Sigmoid colon (tissue), 4 donors: ENCODE data around the gene CEACAM21.
"Not testable (repeated sequence)": the region's sequence is repeated elsewhere in the genome, so short reads cannot be mapped to it uniquely, and the experiment has no call there.

Experiments used
- CTCF ChIP-seq, 4 experiments: fragments of 450-650 bp in 3 of 4; fragments of 200-600 bp in 1 of 4; IDR thresholded peaks; one replicate each; pipeline ENCODE4 v1.5.1; 2016 to 2019; ENCODE audit warnings: antibody characterized with exemption in 4 of 4, mild to moderate bottlenecking in 3 of 4, moderate library complexity in 2 of 4
- EP300 ChIP-seq, 4 donors: sonication (generic); formaldehyde crosslinking; IDR thresholded peaks; one replicate each; pipeline ENCODE4 v1.6.1; 2017; ENCODE audit warnings: antibody characterized with exemption in 4 of 4
- POLR2A ChIP-seq, 2 donors: fragments of 450-650 bp; IDR thresholded peaks; one replicate each; pipeline ENCODE4 v1.6.1; 2016; ENCODE audit warnings: antibody characterized with exemption in 2 of 2, mild to moderate bottlenecking in 2 of 2, moderate library complexity in 2 of 2
- POLR2AphosphoS5 ChIP-seq, 4 donors: sonication (generic); formaldehyde crosslinking; IDR thresholded peaks; one replicate each; pipeline ENCODE4 v1.6.1; 2017; ENCODE audit warnings: antibody characterized with exemption in 4 of 4

GRCh38 chr19:41581068-41581467 lies 5.1 kb downstream of the CEACAM21 start:
- TF ChIP-seq CTCF, POLR2AphosphoS5, POLR2A, EP300 (IDR thresholded peaks at IDR 0.05): not testable (repeated sequence)
